Measurements from ENCODE around the gene PGAP6. TPM values are rescaled to one million over a fixed set of nuclear protein-coding genes. Genes with fewer than 3 reads are reported as not detected.

The PGAP6 gene
- total and polyA plus RNA-seq, 7 experiments from 2014 or later = 17.0 to 107 (median 52.4) TPM

- no peak overlapping the region for H3K4me3 Mint-ChIP-seq
- H3K36me3 Mint-ChIP-seq = no peaks in the 10 kb centered on the region
- no peak for ATAC-seq
- H3K27me3 ChIP-seq (ENCODE audit: control insufficient read depth in 2 of 2, insufficient read depth in 2 of 2, low read length in 2 of 2) = no peaks in the 10 kb centered on the region
- no peaks in the 10 kb centered on the region for H3K36me3 ChIP-seq (ENCODE audit: control insufficient read depth in 2 of 3, insufficient read depth in 3 of 3, low read length in 3 of 3)
- intact Hi-C loops (cut with micrococcal nuclease) = no loop called here
- H3K4me3 ChIP-seq (ENCODE audit: low read length) = no peak overlapping the region
- CTCF ChIA-PET = interaction anchor here (0.8 to 2.5 kb wide), 5 partner anchors 19 to 295 kb away, joined by 3 to 35 read pairs (median 10); no protein-coding TSS in a partner anchor
- no peak for DNase-seq
- POLR2A ChIA-PET = interaction anchor here (1.5 to 2.2 kb wide), 2 partner anchors 20 to 254 kb away, joined by 3 to 10 read pairs; no protein-coding TSS in a partner anchor
- peaks cover 5 to 10% of the 10 kb centered on the region in 2 donors for H3K4me1 ChIP-seq (ENCODE audit: control insufficient read depth in 2 of 2, insufficient read depth in 2 of 2, low read length in 2 of 2)
- peaks cover 0 to 4% (median 0%) of the 10 kb centered on the region in 5 donors for H3K27me3 Mint-ChIP-seq
- no peaks in the 10 kb centered on the region for H3K9me3 ChIP-seq (ENCODE audit: control insufficient read depth in 2 of 3, low read length in 3 of 3)
- no peak overlapping the region for H3K27ac ChIP-seq (ENCODE audit: low read depth, low read length)
- H3K9me3 Mint-ChIP-seq = no peaks in the 10 kb centered on the region
- H3K27ac Mint-ChIP-seq = peak overlapping the region in 1 of 9 donors; percentile 62
- peaks cover 0 to 17% (median 6%) of the 10 kb centered on the region in 7 donors for H3K4me1 Mint-ChIP-seq
Measured at GRCh38 chr16:360698-361336, 21.0 kb downstream of the PGAP6 start.

GRCh38 chr16:359871-360697 is 21.7 kb downstream of the PGAP6 start:
- ATAC-seq (no peak), DNase-seq (no peak)
- Histone ChIP-seq H3K36me3 (ENCODE audit: control insufficient read depth in 2 of 3, insufficient read depth in 3 of 3, low read length in 3 of 3) (no peaks in the 10 kb centered on the region), H3K27ac (ENCODE audit: low read depth, low read length) (no peak overlapping the region), H3K9me3 (ENCODE audit: control insufficient read depth in 2 of 3, low read length in 3 of 3) (no peaks in the 10 kb centered on the region), H3K27me3 (ENCODE audit: control insufficient read depth in 2 of 2, insufficient read depth in 2 of 2, low read length in 2 of 2) (no peaks in the 10 kb centered on the region), H3K4me1 (ENCODE audit: control insufficient read depth in 2 of 2, insufficient read depth in 2 of 2, low read length in 2 of 2) (peaks cover 10 to 17% of the 10 kb centered on the region in 2 donors), H3K4me3 (ENCODE audit: low read length) (no peak overlapping the region)
- Mint-ChIP-seq H3K9me3 (no peaks in the 10 kb centered on the region), H3K27ac (no peak overlapping the region), H3K4me1 (peaks cover 3 to 24% (median 12%) of the 10 kb centered on the region in 7 donors), H3K4me3 (no peak overlapping the region), H3K36me3 (no peaks in the 10 kb centered on the region), H3K27me3 (peaks cover 0 to 4% (median 0%) of the 10 kb centered on the region in 5 donors)
- intact Hi-C loops (cut with micrococcal nuclease) = loop anchor here in 1 of 2 donors (10.0 kb wide), 1 partner anchor 45 kb away; the partner anchor contains the start of gene DECR2
- ChIA-PET CTCF (interaction anchor here (0.8 to 0.9 kb wide), 2 partner anchors 19 to 281 kb away, joined by 3 to 8 read pairs; no protein-coding TSS in a partner anchor), POLR2A (no interaction called here)

- intact Hi-C loops (cut with micrococcal nuclease) = loop anchor here in 1 of 2 donors (10.0 kb wide), 1 partner anchor 46 kb away; the partner anchor contains the start of gene DECR2
- no peaks in the 10 kb centered on the region for H3K36me3 Mint-ChIP-seq
- ChIA-PET POLR2A (no interaction called here), CTCF (no interaction called here)
- no peaks in the 10 kb centered on the region for H3K36me3 ChIP-seq (ENCODE audit: control insufficient read depth in 2 of 3, insufficient read depth in 3 of 3, low read length in 3 of 3)
- no peak for ATAC-seq
- H3K4me3 ChIP-seq (ENCODE audit: low read length) = no peak overlapping the region
- no peak overlapping the region for H3K27ac ChIP-seq (ENCODE audit: low read depth, low read length)
- no peaks in the 10 kb centered on the region for H3K27me3 ChIP-seq (ENCODE audit: control insufficient read depth in 2 of 2, insufficient read depth in 2 of 2, low read length in 2 of 2)
- H3K4me1 ChIP-seq (ENCODE audit: control insufficient read depth in 2 of 2, insufficient read depth in 2 of 2, low read length in 2 of 2) = peaks cover 19 to 26% of the 10 kb centered on the region in 2 donors
- peaks cover 5 to 31% (median 18%) of the 10 kb centered on the region in 7 donors for H3K4me1 Mint-ChIP-seq
- peaks cover 0 to 4% (median 0%) of the 10 kb centered on the region in 5 donors for H3K27me3 Mint-ChIP-seq
- H3K9me3 ChIP-seq (ENCODE audit: control insufficient read depth in 2 of 3, low read length in 3 of 3) = no peaks in the 10 kb centered on the region
- H3K27ac Mint-ChIP-seq = no peak overlapping the region
- no peak for DNase-seq
- H3K4me3 Mint-ChIP-seq = no peak overlapping the region
- H3K9me3 Mint-ChIP-seq = no peaks in the 10 kb centered on the region
Measured at GRCh38 chr16:359067-359763, 22.6 kb downstream of the PGAP6 start.

GRCh38 chr16:356741-357140 is 25.0 kb downstream of the PGAP6 start:
- intact Hi-C loops (cut with micrococcal nuclease) = loop anchor here in 1 of 2 donors (10.0 kb wide), 1 partner anchor 48 kb away; the partner anchor contains the start of gene DECR2
- no peaks in the 10 kb centered on the region for H3K27me3 ChIP-seq (ENCODE audit: control insufficient read depth in 2 of 2, insufficient read depth in 2 of 2, low read length in 2 of 2)
- no peaks in the 10 kb centered on the region for H3K36me3 ChIP-seq (ENCODE audit: control insufficient read depth in 2 of 3, insufficient read depth in 3 of 3, low read length in 3 of 3)
- no peak for DNase-seq
- no peak overlapping the region for H3K27ac ChIP-seq (ENCODE audit: low read depth, low read length)
- ChIA-PET CTCF (interaction anchor here (0.7 to 1.3 kb wide), 2 partner anchors 9 to 250 kb away, joined by 3 to 6 read pairs; no protein-coding TSS in a partner anchor), POLR2A (interaction anchor here (1.1 to 2.2 kb wide), 2 partner anchors 9 to 304 kb away, joined by 3 to 7 read pairs; partner anchors contain the start of genes POLR3K and SNRNP25)
- Mint-ChIP-seq H3K27me3 (no peaks in the 10 kb centered on the region), H3K9me3 (no peaks in the 10 kb centered on the region), H3K4me1 (peaks cover 7 to 30% (median 20%) of the 10 kb centered on the region in 7 donors), H3K36me3 (no peaks in the 10 kb centered on the region), H3K27ac (peak overlapping the region in 3 of 9 donors; percentile 36 to 93 (median 43)), H3K4me3 (no peak overlapping the region)
- H3K9me3 ChIP-seq (ENCODE audit: control insufficient read depth in 2 of 3, low read length in 3 of 3) = no peaks in the 10 kb centered on the region
- peaks cover 27 to 39% of the 10 kb centered on the region in 2 donors for H3K4me1 ChIP-seq (ENCODE audit: control insufficient read depth in 2 of 2, insufficient read depth in 2 of 2, low read length in 2 of 2)
- no peak overlapping the region for H3K4me3 ChIP-seq (ENCODE audit: low read length)
- no peak for ATAC-seq

GRCh38 chr16:354971-355461 is 26.8 kb downstream of the PGAP6 start:
- Histone ChIP-seq H3K9me3 (ENCODE audit: control insufficient read depth in 2 of 3, low read length in 3 of 3) (no peaks in the 10 kb centered on the region), H3K27ac (ENCODE audit: low read depth, low read length) (peak overlapping the region; percentile 55), H3K4me1 (ENCODE audit: control insufficient read depth in 2 of 2, insufficient read depth in 2 of 2, low read length in 2 of 2) (peaks cover 37 to 52% of the 10 kb centered on the region in 2 donors), H3K36me3 (ENCODE audit: control insufficient read depth in 2 of 3, insufficient read depth in 3 of 3, low read length in 3 of 3) (no peaks in the 10 kb centered on the region), H3K27me3 (ENCODE audit: control insufficient read depth in 2 of 2, insufficient read depth in 2 of 2, low read length in 2 of 2) (no peaks in the 10 kb centered on the region), H3K4me3 (ENCODE audit: low read length) (peak overlapping the region; percentile 44)
- intact Hi-C loops (cut with micrococcal nuclease) = loop anchor here (5.0 to 10.0 kb wide), 2 partner anchors 48 to 50 kb away; partner anchors contain the start of gene DECR2 (in 1 of the 2)
- POLR2A ChIA-PET = interaction anchor here (0.5 to 2.2 kb wide), 10 partner anchors 11 to 258 kb away, joined by 3 to 10 read pairs (median 4); partner anchors contain the start of genes FAM234A and LUC7L
- H3K27me3 Mint-ChIP-seq = no peaks in the 10 kb centered on the region
- peak overlapping the region; percentile 23 to 86 (median 78) for H3K4me3 Mint-ChIP-seq
- H3K4me1 Mint-ChIP-seq = peaks cover 17 to 41% (median 31%) of the 10 kb centered on the region in 7 donors
- H3K9me3 Mint-ChIP-seq = no peaks in the 10 kb centered on the region
- DNase-seq (peak in 3 of 9 donors; percentile 51 to 61 (median 54)), ATAC-seq (no peak)
- CTCF ChIA-PET = interaction anchor here (0.5 to 0.9 kb wide), 2 partner anchors 114 to 120 kb away, joined by 3 read pairs; no protein-coding TSS in a partner anchor
- peak overlapping the region in 8 of 9 donors; percentile 87 to 95 (median 92) for H3K27ac Mint-ChIP-seq
- peaks cover 0 to 6% (median 4%) of the 10 kb centered on the region in 5 donors for H3K36me3 Mint-ChIP-seq
